ENCODE data around the gene ACTN4. TPM values are rescaled to one million over a fixed set of nuclear protein-coding genes. Genes with fewer than 3 reads are reported as not detected.

Gene ACTN4
- total and polyA plus RNA-seq, 2 of the 4 experiments (the other 2 are of a cell fraction) = 541 to 659 TPM

DNA sequence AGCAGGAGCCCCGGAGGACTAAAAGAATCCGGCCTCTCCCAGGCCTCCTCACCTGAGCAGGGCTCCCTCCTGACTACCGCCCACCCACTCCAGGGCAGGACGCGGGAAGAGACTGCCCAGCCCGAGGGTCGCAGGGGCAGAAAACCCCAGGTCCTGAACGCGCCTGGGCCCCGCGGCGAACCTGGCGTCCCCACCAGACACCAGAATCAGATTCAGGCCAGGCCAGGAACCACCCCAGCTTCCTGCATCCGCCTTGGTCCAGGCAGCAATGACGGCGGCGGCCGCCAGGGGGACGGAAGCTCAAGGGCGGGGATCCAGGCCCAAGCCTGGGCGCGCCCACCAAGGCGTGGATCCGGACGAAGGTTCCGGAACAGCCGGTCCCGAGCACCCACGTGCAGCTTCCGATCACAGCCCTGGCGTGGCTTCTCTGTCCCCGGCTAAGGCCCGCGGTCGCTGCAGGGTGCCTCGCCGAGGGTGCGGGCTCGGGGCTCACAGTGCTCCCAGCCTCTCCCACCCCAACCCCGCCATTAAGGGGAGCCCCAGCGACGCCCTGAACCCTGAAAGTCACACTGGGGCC lies 122.3 kb downstream of the ACTN4 start:
- Histone ChIP-seq H2BK5ac (ENCODE audit: low read depth, low read length, poor library complexity, severe bottlenecking) (no peak overlapping the region), H3K36me3 (ENCODE audit: control insufficient read depth, insufficient read depth, low read length) (no peaks in the 10 kb centered on the region), H3K4me3 (ENCODE audit: insufficient read depth, low read depth, low read length) (no peak overlapping the region), H3K9me3 (ENCODE audit: control insufficient read depth, insufficient read depth, low read length) (no peaks in the 10 kb centered on the region), H2AFZ (replicated peaks; ENCODE audit: low read length, poor library complexity) (peak overlapping the region; percentile 86), H2BK20ac (ENCODE audit: low read depth, low read length) (no peak overlapping the region), H3K56ac (ENCODE audit: extremely low read depth, insufficient read depth, low read length) (no peak overlapping the region), H3K4ac (ENCODE audit: low read depth, low read length) (no peak overlapping the region), H3K4me2 (ENCODE audit: low read depth, low read length) (no peak overlapping the region; the same call in 1 of the 2 replicates), H3K14ac (replicated peaks; ENCODE audit: low read depth, low read length) (no peak overlapping the region), H2AK9ac (replicated peaks; ENCODE audit: low read depth, low read length, poor library complexity) (peak overlapping the region; percentile 55), H4K20me1 (ENCODE audit: insufficient read depth, low read length) (no peaks in the 10 kb centered on the region), H3K18ac (ENCODE audit: low read depth, low read length) (no peak overlapping the region), H4K91ac (ENCODE audit: insufficient read depth, low read depth, low read length) (0 out of 2 replicates have a peak overlapping the region, but pooled peaks have one; percentile 41), H3K27me3 (ENCODE audit: control insufficient read depth, insufficient read depth, low read length) (no peaks in the 10 kb centered on the region), H2BK15ac (ENCODE audit: low read depth, low read length) (no peak overlapping the region), H3K9me1 (ENCODE audit: insufficient read depth, low read length) (no peaks in the 10 kb centered on the region), H2AK5ac (ENCODE audit: low read depth, low read length) (no peak overlapping the region; the same call in 1 of the 2 replicates), H3K23ac (ENCODE audit: low read depth, low read length) (no peak overlapping the region), H4K5ac (ENCODE audit: low read depth, low read length) (peak overlapping the region; percentile 61), H3K4me1 (ENCODE audit: control insufficient read depth, insufficient read depth, low read length) (no peaks in the 10 kb centered on the region), H2BK120ac (ENCODE audit: low read depth, low read length) (peak overlapping the region; percentile 6; the same call in 1 of the 2 replicates), H3K9ac (ENCODE audit: low read depth, low read length) (no peak overlapping the region), H3K27ac (ENCODE audit: insufficient read depth, low read length) (no peak overlapping the region), H3K79me1 (ENCODE audit: low read depth in 1 of 2, low read length in 2 of 2) (no peaks in the 10 kb centered on the region), H4K8ac (ENCODE audit: low read depth in 2 of 2, low read length in 2 of 2) (peak overlapping the region; percentile 69 to 92; a peak in 3 of 4 replicates)
- dilution Hi-C loops (cut with HindIII; ENCODE audit: low sequenced_read_pairs, unreplicated experiment) (no loop called here), intact Hi-C loops (cut with micrococcal nuclease) (no loop called here), in situ Hi-C loops (cut with MboI; ENCODE audit: low sequenced_read_pairs) (no loop called here)
- ATAC-seq (ENCODE audit: low read depth) (peak; percentile 79), DNase-seq (peak; percentile 38)
- POLR2A ChIA-PET (ENCODE audit: unreplicated experiment) = interaction anchor here (0.5 kb wide), 1 partner anchor 16 kb away, joined by 5 read pairs; no protein-coding TSS in a partner anchor
- WGBS, 2 experiments (ENCODE audit: extremely low coverage in 2 of 2, insufficient read length in 1 of 2) = 20% methylated on average over 22 of the region's 42 CpGs; no CpG with 5 or more reads in 1 of the 2 experiments
- CTCF ChIA-PET = interaction anchor here (1.0 to 1.6 kb wide), 5 partner anchors 8 to 81 kb away, joined by 3 to 8 read pairs (median 4); no protein-coding TSS in a partner anchor
- no TSS peak for BruUV-seq (replicated peaks)
- TF ChIP-seq POLR2A (IDR thresholded peaks at IDR 0.05; ENCODE audit: low read depth, low read length) = no peak
- no peak for TF ChIP-seq USF2 (IDR thresholded peaks at IDR 0.05; ENCODE audit: low read depth, low read length)
- TF ChIP-seq ELK1 (IDR thresholded peaks at IDR 0.05; ENCODE audit: borderline replicate concordance, low read depth, low read length) = no peak
- TF ChIP-seq CHD1 (IDR thresholded peaks at IDR 0.05; ENCODE audit: low read depth, low read length) = no peak
- TF ChIP-seq RFX5 (IDR thresholded peaks at IDR 0.05; ENCODE audit: low read depth, low read length) = no peak
- peak; percentile 51 for TF ChIP-seq CTCF (conservative IDR thresholded peaks at IDR 0.05; ENCODE audit: low read depth, low read length)
- peak; percentile 42; the same call in 1 of the 2 replicates for TF ChIP-seq MXI1 (IDR thresholded peaks at IDR 0.05; ENCODE audit: borderline replicate concordance, low read depth, low read length)
- TF ChIP-seq RCOR1 (IDR thresholded peaks at IDR 0.05; ENCODE audit: insufficient replicate concordance, low read length) = no peak
- no peak for TF ChIP-seq MAZ (IDR thresholded peaks at IDR 0.05; ENCODE audit: borderline replicate concordance, low read depth, low read length)
- no peak for TF ChIP-seq MAFK (IDR thresholded peaks at IDR 0.05; ENCODE audit: low read depth, low read length)
- TF ChIP-seq CEBPB (IDR thresholded peaks at IDR 0.05; ENCODE audit: low read depth, low read length) = no peak
- TF ChIP-seq RAD21 (IDR thresholded peaks at IDR 0.05; ENCODE audit: low read length) = peak; percentile 48
- peak; percentile 27; the same call in 1 of the 2 replicates for TF ChIP-seq SMC3 (IDR thresholded peaks at IDR 0.05; ENCODE audit: low read depth, low read length)
- no peak for TF ChIP-seq BHLHE40 (IDR thresholded peaks at IDR 0.05; ENCODE audit: low read depth, low read length)
- no peak for TF ChIP-seq FOS (IDR thresholded peaks at IDR 0.05; ENCODE audit: low read depth, low read length)

Measured in IMR-90 (cell line).